ENCODE data around the gene SLC7A6. TPM values are rescaled to one million over a fixed set of nuclear protein-coding genes. Genes with fewer than 3 reads are reported as not detected.

Gene SLC7A6
- total RNA-seq, 4 donors from 2014 or later = 73.1 to 116 (median 85.7) TPM

DNA sequence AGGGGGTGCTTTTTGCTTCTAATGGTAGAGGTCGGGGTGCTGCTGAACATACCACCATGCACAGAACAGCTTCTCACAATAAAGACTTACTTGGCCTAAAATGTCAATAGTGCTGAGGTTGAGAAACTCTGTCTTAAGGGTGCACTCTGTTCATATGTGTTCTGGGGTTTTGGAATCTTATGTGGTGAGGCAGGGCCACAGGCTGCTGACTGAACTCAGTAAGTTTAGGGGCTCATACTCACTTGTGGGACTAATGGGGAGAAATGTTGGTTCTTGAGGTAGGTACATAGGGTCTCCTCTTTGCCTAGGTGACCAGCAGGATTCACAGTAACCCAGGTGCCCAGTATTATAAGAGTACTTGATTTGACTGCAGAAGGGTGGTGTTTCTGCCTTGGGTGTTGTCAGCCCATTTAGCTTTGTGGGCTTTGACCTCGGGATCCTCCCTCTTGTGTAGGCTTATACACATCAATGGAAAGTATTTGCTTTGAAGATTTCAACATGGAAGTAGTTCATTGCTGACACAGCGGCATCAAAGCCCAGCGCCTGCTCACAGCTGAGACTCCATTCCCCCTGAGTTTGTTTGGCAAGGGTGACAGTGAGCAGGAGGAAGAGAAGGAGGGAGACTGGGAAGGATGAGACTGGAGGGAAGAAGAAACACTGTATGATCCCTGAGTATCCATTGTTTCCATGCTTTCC lies 17.2 kb downstream of the SLC7A6 start:
- Histone ChIP-seq H3K4me3 (replicated peaks in 1 of 3) (no peak overlapping the region), H3K36me3 (peaks cover 0 to 7% of the 10 kb centered on the region in 2 donors), H3K9me3 (no peaks in the 10 kb centered on the region), H3K27me3 (no peaks in the 10 kb centered on the region), H3K4me1 (peaks cover 16 to 72% of the 10 kb centered on the region in 2 donors), H3K27ac (peak overlapping the region in 2 of 3 donors; percentile 51 to 68)
- 86 to 91% methylated on average over 4 of the region's 4 CpGs for WGBS, 2 donors
- TF ChIP-seq, protein P1, sequence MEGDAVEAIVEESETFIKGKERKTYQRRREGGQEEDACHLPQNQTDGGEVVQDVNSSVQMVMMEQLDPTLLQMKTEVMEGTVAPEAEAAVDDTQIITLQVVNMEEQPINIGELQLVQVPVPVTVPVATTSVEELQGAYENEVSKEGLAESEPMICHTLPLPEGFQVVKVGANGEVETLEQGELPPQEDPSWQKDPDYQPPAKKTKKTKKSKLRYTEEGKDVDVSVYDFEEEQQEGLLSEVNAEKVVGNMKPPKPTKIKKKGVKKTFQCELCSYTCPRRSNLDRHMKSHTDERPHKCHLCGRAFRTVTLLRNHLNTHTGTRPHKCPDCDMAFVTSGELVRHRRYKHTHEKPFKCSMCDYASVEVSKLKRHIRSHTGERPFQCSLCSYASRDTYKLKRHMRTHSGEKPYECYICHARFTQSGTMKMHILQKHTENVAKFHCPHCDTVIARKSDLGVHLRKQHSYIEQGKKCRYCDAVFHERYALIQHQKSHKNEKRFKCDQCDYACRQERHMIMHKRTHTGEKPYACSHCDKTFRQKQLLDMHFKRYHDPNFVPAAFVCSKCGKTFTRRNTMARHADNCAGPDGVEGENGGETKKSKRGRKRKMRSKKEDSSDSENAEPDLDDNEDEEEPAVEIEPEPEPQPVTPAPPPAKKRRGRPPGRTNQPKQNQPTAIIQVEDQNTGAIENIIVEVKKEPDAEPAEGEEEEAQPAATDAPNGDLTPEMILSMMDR (IDR thresholded peaks at IDR 0.05) = no peak
- no peak for TF ChIP-seq POLR2A (IDR thresholded peaks at IDR 0.05)
- no peak for DNase-seq
- intact Hi-C loops (cut with DNase I) = no loop called here

GRCh38 chr16:68282064-68282452 lies 17.7 kb downstream of the SLC7A6 start:
- no peak for DNase-seq
- intact Hi-C loops (cut with DNase I) = no loop called here
- WGBS, 2 donors = 70 to 80% methylated on average over 4 of the region's 4 CpGs
- Histone ChIP-seq H3K36me3 (peaks cover 0 to 9% of the 10 kb centered on the region in 2 donors), H3K4me1 (peaks cover 11 to 69% of the 10 kb centered on the region in 2 donors), H3K27me3 (no peaks in the 10 kb centered on the region), H3K4me3 (replicated peaks in 1 of 3) (no peak overlapping the region), H3K9me3 (no peaks in the 10 kb centered on the region), H3K27ac (peak overlapping the region in 2 of 3 donors; percentile 51 to 68)
- TF ChIP-seq, protein P1 (IDR thresholded peaks at IDR 0.05) = no peak
- no peak for TF ChIP-seq POLR2A (IDR thresholded peaks at IDR 0.05)

DNA sequence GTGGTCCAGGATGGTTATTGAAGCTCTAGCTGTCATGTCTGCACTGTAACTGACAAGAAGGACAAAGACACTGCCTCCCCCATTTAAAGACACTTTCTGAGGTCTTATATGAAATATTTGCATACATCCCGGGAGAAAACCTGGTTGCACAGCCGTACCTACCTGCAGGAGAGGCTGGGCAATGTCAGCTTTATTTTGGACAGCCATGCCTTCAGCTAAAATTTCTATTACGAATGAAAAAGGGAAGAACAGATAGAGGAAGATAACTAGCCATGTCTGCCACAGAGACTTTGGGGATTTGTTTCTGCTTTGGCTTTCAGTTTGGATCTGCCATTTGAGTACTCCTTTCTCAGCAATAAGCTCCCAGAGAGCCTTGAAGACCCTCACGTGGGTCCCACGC lies 19.0 kb downstream of the SLC7A6 start:
- H3K36me3 ChIP-seq = peaks cover 0 to 20% of the 10 kb centered on the region in 2 donors
- no peaks in the 10 kb centered on the region for H3K9me3 ChIP-seq
- H3K4me3 ChIP-seq (replicated peaks in 1 of 3) = no peak overlapping the region
- DNase-seq = no peak
- H3K27me3 ChIP-seq = no peaks in the 10 kb centered on the region
- 70 to 71% methylated on average over 5 of the region's 5 CpGs for WGBS, 2 donors
- H3K27ac ChIP-seq = peak overlapping the region in 2 of 3 donors; percentile 42 to 48
- peaks cover 4 to 71% of the 10 kb centered on the region in 2 donors for H3K4me1 ChIP-seq
- intact Hi-C loops (cut with DNase I) = no loop called here
- TF ChIP-seq POLR2A (IDR thresholded peaks at IDR 0.05) = no peak
- TF ChIP-seq, protein P1 (IDR thresholded peaks at IDR 0.05) = no peak

GRCh38 chr16:68283801-68284598 lies 19.7 kb downstream of the SLC7A6 start:
- no peak overlapping the region for H3K4me3 ChIP-seq (replicated peaks in 1 of 3)
- 69 to 79% methylated on average over 9 of the region's 9 CpGs for WGBS, 2 donors
- H3K27me3 ChIP-seq = no peaks in the 10 kb centered on the region
- peak overlapping the region in 2 of 3 donors; percentile 42 to 48 for H3K27ac ChIP-seq
- intact Hi-C loops (cut with DNase I) = no loop called here
- no peak for TF ChIP-seq POLR2A (IDR thresholded peaks at IDR 0.05)
- TF ChIP-seq, protein P1 (IDR thresholded peaks at IDR 0.05) = no peak
- peaks cover 0 to 20% of the 10 kb centered on the region in 2 donors for H3K36me3 ChIP-seq
- peaks cover 4 to 71% of the 10 kb centered on the region in 2 donors for H3K4me1 ChIP-seq
- DNase-seq = no peak
- no peaks in the 10 kb centered on the region for H3K9me3 ChIP-seq

DNA sequence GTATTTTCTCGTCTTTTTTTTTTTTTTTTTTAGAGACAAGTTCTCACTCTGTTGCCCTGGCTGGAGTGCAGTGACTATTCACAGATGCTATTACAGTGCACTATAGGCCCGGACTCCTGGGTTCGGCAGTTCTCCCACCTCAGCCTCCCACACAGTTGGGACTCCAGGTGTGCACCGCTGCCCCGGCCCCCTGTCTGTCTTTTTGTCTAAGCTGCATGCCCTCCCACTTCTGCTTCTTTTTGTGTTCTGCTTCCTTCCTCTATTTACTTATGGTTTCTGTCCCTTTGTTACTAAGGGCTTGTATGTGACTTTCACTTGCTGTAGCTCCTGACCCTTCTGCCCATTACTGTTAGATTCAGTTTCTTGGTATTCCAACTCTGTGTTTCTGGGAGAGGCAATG lies 20.5 kb downstream of the SLC7A6 start:
- Histone ChIP-seq H3K27ac (peak overlapping the region in 1 of 3 donors; percentile 24), H3K4me1 (peaks cover 4 to 71% of the 10 kb centered on the region in 2 donors), H3K27me3 (no peaks in the 10 kb centered on the region), H3K4me3 (replicated peaks in 1 of 3) (no peak overlapping the region), H3K9me3 (no peaks in the 10 kb centered on the region), H3K36me3 (peaks cover 0 to 18% of the 10 kb centered on the region in 2 donors)
- no peak for DNase-seq
- intact Hi-C loops (cut with DNase I) = no loop called here
- 65 to 66% methylated on average over 5 of the region's 5 CpGs for WGBS, 2 donors
- TF ChIP-seq, protein P1 (IDR thresholded peaks at IDR 0.05) = no peak
- no peak for TF ChIP-seq POLR2A (IDR thresholded peaks at IDR 0.05)

All from thyroid gland (tissue), 4 donors.